ENCODE results near the gene KCNQ1. TPM values are rescaled to one million over a fixed set of nuclear protein-coding genes. Genes with fewer than 3 reads are reported as not detected.
A peak's percentile ranks its signal among the peaks of the same experiment; 100 is the strongest.

The KCNQ1 gene
- total and polyA plus RNA-seq, 2 donors (not counting 3 experiments of a cell fraction or from before 2014, with no cell fraction given): 0.07 to 0.09 TPM

- Histone ChIP-seq H3K4me2 (ENCODE audit: insufficient read depth, low read length) (no peak overlapping the region), H4K20me1 (replicated peaks; ENCODE audit: control insufficient read depth, extremely low read depth, insufficient read depth, low read length) (no peaks in the 10 kb centered on the region), H3K36me3 (ENCODE audit: control insufficient read depth in 2 of 2, extremely low read depth in 1 of 2, insufficient read depth in 2 of 2, low read length in 2 of 2) (no peaks in the 10 kb centered on the region), H3K4me1 (ENCODE audit: control insufficient read depth, extremely low read depth, insufficient read depth, low read length) (no peaks in the 10 kb centered on the region), H3K9ac (replicated peaks; ENCODE audit: extremely low read depth, insufficient read depth, low read length) (no peak overlapping the region), H3K9me1 (replicated peaks; ENCODE audit: control insufficient read depth, extremely low read depth, insufficient read depth, low read length) (no peaks in the 10 kb centered on the region), H3K27ac (ENCODE audit: insufficient read depth, low read depth, low read length) (no peak overlapping the region), H3K79me2 (ENCODE audit: control insufficient read depth, insufficient read depth, low read length) (peaks cover 3% of the 10 kb centered on the region), H3K4me3 (replicated peaks in 1 of 3; ENCODE audit: insufficient read depth in 1 of 3, low read depth in 1 of 3, low read length in 3 of 3) (no peak overlapping the region), H3K27me3 (ENCODE audit: control insufficient read depth in 2 of 2, insufficient read depth in 2 of 2, low read length in 2 of 2) (no peaks in the 10 kb centered on the region), H3K9me3 (replicated peaks; ENCODE audit: control insufficient read depth, insufficient read depth, low read length) (no peaks in the 10 kb centered on the region), H2AFZ (ENCODE audit: low read depth, low read length) (no peak overlapping the region)
- DNase-seq (ENCODE audit: low read depth, low spot score) (no peak), FAIRE-seq (no peak)
- dilution Hi-C loops (cut with MboI; ENCODE audit: extremely low pct_ligation_motif_present, low sequenced_read_pairs): no loop called here
- intact Hi-C loops (cut with micrococcal nuclease): no loop called here
- TF ChIP-seq GATA2 (IDR thresholded peaks at IDR 0.05; ENCODE audit: insufficient read depth, insufficient read length, low read depth, low read length): peak; percentile 21
- TF ChIP-seq POLR2AphosphoS5 (IDR thresholded peaks at IDR 0.05; ENCODE audit: insufficient read depth, low read depth, low read length): no peak
- no peak for TF ChIP-seq POLR2A (IDR thresholded peaks at IDR 0.05; ENCODE audit: low read depth, low read length)
- TF ChIP-seq EZH2 (IDR thresholded peaks at IDR 0.05; ENCODE audit: borderline replicate concordance, low read depth, low read length, severe bottlenecking): no peak
- ChIA-PET CTCF (no interaction called here), POLR2A (no interaction called here)
- BruUV-seq (replicated peaks): no TSS peak
These were observed 232.3 kb downstream of the KCNQ1 start for GRCh38 chr11:2677127-2677526.

GRCh38 chr11:2678396-2678795 is 233.6 kb downstream of the KCNQ1 start:
- intact Hi-C loops (cut with micrococcal nuclease): no loop called here
- H3K9me3 ChIP-seq (replicated peaks; ENCODE audit: control insufficient read depth, insufficient read depth, low read length): no peaks in the 10 kb centered on the region
- ChIA-PET CTCF (no interaction called here), POLR2A (no interaction called here)
- H3K4me3 ChIP-seq (replicated peaks in 1 of 3; ENCODE audit: insufficient read depth in 1 of 3, low read depth in 1 of 3, low read length in 3 of 3): no peak overlapping the region
- no peak for DNase-seq (ENCODE audit: low read depth, low spot score)
- no peak for TF ChIP-seq POLR2AphosphoS5 (IDR thresholded peaks at IDR 0.05; ENCODE audit: insufficient read depth, low read depth, low read length)
- no peak for TF ChIP-seq GATA2 (IDR thresholded peaks at IDR 0.05; ENCODE audit: insufficient read depth, insufficient read length, low read depth, low read length)
- FAIRE-seq: no peak
- H3K4me1 ChIP-seq (ENCODE audit: control insufficient read depth, extremely low read depth, insufficient read depth, low read length): no peaks in the 10 kb centered on the region
- H3K36me3 ChIP-seq (ENCODE audit: control insufficient read depth in 2 of 2, extremely low read depth in 1 of 2, insufficient read depth in 2 of 2, low read length in 2 of 2): no peaks in the 10 kb centered on the region
- dilution Hi-C loops (cut with MboI; ENCODE audit: extremely low pct_ligation_motif_present, low sequenced_read_pairs): no loop called here
- peaks cover 3% of the 10 kb centered on the region for H3K79me2 ChIP-seq (ENCODE audit: control insufficient read depth, insufficient read depth, low read length)
- no peaks in the 10 kb centered on the region for H3K27me3 ChIP-seq (ENCODE audit: control insufficient read depth in 2 of 2, insufficient read depth in 2 of 2, low read length in 2 of 2)
- no peaks in the 10 kb centered on the region for H3K9me1 ChIP-seq (replicated peaks; ENCODE audit: control insufficient read depth, extremely low read depth, insufficient read depth, low read length)
- no TSS peak for BruUV-seq (replicated peaks)
- no peak overlapping the region for H3K9ac ChIP-seq (replicated peaks; ENCODE audit: extremely low read depth, insufficient read depth, low read length)
- H2AFZ ChIP-seq (ENCODE audit: low read depth, low read length): no peak overlapping the region
- H3K27ac ChIP-seq (ENCODE audit: insufficient read depth, low read depth, low read length): no peak overlapping the region
- no peak overlapping the region for H3K4me2 ChIP-seq (ENCODE audit: insufficient read depth, low read length)
- no peaks in the 10 kb centered on the region for H4K20me1 ChIP-seq (replicated peaks; ENCODE audit: control insufficient read depth, extremely low read depth, insufficient read depth, low read length)
